ENCODE results near the gene TNNT3.

GRCh38 chr11:1938343-1939005 lies 19.0 kb downstream of the TNNT3 start:
- no peak for TF ChIP-seq EZH2phosphoT487 (IDR thresholded peaks at IDR 0.05; ENCODE audit: insufficient read depth, low read depth)
- TF ChIP-seq EZH2 (IDR thresholded peaks at IDR 0.05; ENCODE audit: insufficient read depth, poor library complexity, severe bottlenecking), result no peak
